H1 (cell line): Measurements from ENCODE around the gene SCAND1. TPM values are rescaled to one million over a fixed set of nuclear protein-coding genes. Genes with fewer than 3 reads are reported as not detected.

Experiments used
- ASH2L ChIP-seq: fragments of 200-600, 300-600 bp; sonication (generic); IDR thresholded peaks from one replicate; pipeline ENCODE4 v1.7.1; 2017; ENCODE audit warnings: low read length
- BACH1 ChIP-seq: IDR thresholded peaks from 2 replicates; pipeline ENCODE4 v1.6.1; 2012; ENCODE audit warnings: low read length, improper control_type of control experiment
- BRCA1 ChIP-seq: IDR thresholded peaks from 2 replicates; pipeline ENCODE4 v1.6.1; 2012; ENCODE audit warnings: low read depth, low read length, improper control_type of control experiment
- CHD2 ChIP-seq: IDR thresholded peaks from 2 replicates; pipeline ENCODE4 v1.6.1; 2012; ENCODE audit warnings: low read length, improper control_type of control experiment
- EP300 ChIP-seq, 2 experiments: IDR thresholded peaks; 1 replicate in 1 of 2; 2 replicates in 1 of 2; pipeline ENCODE4 v1.6.1; 2011 to 2012; ENCODE audit warnings: low read depth in 2 of 2, low read length in 2 of 2, mild to moderate bottlenecking in 2 of 2, borderline replicate concordance in 1 of 2, inconsistent platforms in 1 of 2, moderate library complexity in 1 of 2
- JUN ChIP-seq: IDR thresholded peaks from 2 replicates; pipeline ENCODE4 v1.6.1; 2011; ENCODE audit warnings: low read depth, mild to moderate bottlenecking, improper control_type of control experiment, low read length
- NANOG ChIP-seq: IDR thresholded peaks from 2 replicates; pipeline ENCODE4 v1.6.1; 2011; ENCODE audit warnings: low read length, low read depth, mild to moderate bottlenecking, inconsistent platforms; ENCODE audit not compliant: insufficient read depth, poor library complexity, severe bottlenecking
- NRF1 ChIP-seq: IDR thresholded peaks from 2 replicates; pipeline ENCODE4 v1.6.1; 2011; ENCODE audit warnings: mild to moderate bottlenecking, low read depth, low read length, improper control_type of control experiment
- PHF8 ChIP-seq: fragments of 200-600 bp; sonication (generic); conservative IDR thresholded peaks from 2 replicates; pipeline ENCODE4 v1.7.1; 2012; ENCODE audit warnings: low read depth, mild to moderate bottlenecking, inconsistent platforms, low read length, moderate library complexity
- SIX5 ChIP-seq: IDR thresholded peaks from 2 replicates; pipeline ENCODE4 v1.6.1; 2011; ENCODE audit warnings: mild to moderate bottlenecking, low read depth, low read length
- SUZ12 ChIP-seq: fragments of 200-600 bp; sonication (generic); IDR thresholded peaks from 2 replicates; pipeline ENCODE4 v1.6.1; 2012; ENCODE audit warnings: mild to moderate bottlenecking, inconsistent platforms, low read length, moderate library complexity, mixed read lengths
- TAF7 ChIP-seq: optimal IDR thresholded peaks from 2 replicates; pipeline ENCODE3; 2011; ENCODE audit warnings: low read depth, mild to moderate bottlenecking, inconsistent platforms, low read length, moderate library complexity, borderline replicate concordance
- polyA plus RNA-seq, 7 experiments: library from polyadenylated mRNA; depleted of rRNA in 3 of 7; stranded (reverse) in 5 of 7; unstranded in 2 of 7; fragments of >200 nt in 5 of 7; fragments of 200-250 nt in 2 of 7; gene quantifications; 1 replicate in 5 of 7; 2 replicates in 1 of 7; 4 replicates in 1 of 7; pipeline versions ENCODE4 v1.2.1 to v1.2.3, GENCODE V29; 2011 to 2013; ENCODE audit warnings: missing spikeins in 2 of 7, mixed read lengths in 2 of 7
- total RNA-seq: library from RNA; stranded (reverse); fragmentation: NEBNext Ultra II Directional; extraction: Animal tissue kit (Norgen Biotek cat#: 25700); gene quantifications from 2 replicates; pipeline ENCODE4 v1.2.1, GENCODE V29; 2021
- TF ChIP-seq, protein P1 (sequence below): fragments of 300-600 bp; sonication (generic); IDR thresholded peaks from 2 replicates; pipeline ENCODE4 v1.7.1; 2012; ENCODE audit warnings: low read length, moderate library complexity, mild to moderate bottlenecking, inconsistent platforms; ENCODE audit not compliant: insufficient replicate concordance

The SCAND1 gene
- total and polyA plus RNA-seq, 2 of the 8 experiments (the other 6 are each of a cell fraction or from before 2014, with no cell fraction given), result 73.1 to 83.7 TPM

- TF ChIP-seq, protein P1, sequence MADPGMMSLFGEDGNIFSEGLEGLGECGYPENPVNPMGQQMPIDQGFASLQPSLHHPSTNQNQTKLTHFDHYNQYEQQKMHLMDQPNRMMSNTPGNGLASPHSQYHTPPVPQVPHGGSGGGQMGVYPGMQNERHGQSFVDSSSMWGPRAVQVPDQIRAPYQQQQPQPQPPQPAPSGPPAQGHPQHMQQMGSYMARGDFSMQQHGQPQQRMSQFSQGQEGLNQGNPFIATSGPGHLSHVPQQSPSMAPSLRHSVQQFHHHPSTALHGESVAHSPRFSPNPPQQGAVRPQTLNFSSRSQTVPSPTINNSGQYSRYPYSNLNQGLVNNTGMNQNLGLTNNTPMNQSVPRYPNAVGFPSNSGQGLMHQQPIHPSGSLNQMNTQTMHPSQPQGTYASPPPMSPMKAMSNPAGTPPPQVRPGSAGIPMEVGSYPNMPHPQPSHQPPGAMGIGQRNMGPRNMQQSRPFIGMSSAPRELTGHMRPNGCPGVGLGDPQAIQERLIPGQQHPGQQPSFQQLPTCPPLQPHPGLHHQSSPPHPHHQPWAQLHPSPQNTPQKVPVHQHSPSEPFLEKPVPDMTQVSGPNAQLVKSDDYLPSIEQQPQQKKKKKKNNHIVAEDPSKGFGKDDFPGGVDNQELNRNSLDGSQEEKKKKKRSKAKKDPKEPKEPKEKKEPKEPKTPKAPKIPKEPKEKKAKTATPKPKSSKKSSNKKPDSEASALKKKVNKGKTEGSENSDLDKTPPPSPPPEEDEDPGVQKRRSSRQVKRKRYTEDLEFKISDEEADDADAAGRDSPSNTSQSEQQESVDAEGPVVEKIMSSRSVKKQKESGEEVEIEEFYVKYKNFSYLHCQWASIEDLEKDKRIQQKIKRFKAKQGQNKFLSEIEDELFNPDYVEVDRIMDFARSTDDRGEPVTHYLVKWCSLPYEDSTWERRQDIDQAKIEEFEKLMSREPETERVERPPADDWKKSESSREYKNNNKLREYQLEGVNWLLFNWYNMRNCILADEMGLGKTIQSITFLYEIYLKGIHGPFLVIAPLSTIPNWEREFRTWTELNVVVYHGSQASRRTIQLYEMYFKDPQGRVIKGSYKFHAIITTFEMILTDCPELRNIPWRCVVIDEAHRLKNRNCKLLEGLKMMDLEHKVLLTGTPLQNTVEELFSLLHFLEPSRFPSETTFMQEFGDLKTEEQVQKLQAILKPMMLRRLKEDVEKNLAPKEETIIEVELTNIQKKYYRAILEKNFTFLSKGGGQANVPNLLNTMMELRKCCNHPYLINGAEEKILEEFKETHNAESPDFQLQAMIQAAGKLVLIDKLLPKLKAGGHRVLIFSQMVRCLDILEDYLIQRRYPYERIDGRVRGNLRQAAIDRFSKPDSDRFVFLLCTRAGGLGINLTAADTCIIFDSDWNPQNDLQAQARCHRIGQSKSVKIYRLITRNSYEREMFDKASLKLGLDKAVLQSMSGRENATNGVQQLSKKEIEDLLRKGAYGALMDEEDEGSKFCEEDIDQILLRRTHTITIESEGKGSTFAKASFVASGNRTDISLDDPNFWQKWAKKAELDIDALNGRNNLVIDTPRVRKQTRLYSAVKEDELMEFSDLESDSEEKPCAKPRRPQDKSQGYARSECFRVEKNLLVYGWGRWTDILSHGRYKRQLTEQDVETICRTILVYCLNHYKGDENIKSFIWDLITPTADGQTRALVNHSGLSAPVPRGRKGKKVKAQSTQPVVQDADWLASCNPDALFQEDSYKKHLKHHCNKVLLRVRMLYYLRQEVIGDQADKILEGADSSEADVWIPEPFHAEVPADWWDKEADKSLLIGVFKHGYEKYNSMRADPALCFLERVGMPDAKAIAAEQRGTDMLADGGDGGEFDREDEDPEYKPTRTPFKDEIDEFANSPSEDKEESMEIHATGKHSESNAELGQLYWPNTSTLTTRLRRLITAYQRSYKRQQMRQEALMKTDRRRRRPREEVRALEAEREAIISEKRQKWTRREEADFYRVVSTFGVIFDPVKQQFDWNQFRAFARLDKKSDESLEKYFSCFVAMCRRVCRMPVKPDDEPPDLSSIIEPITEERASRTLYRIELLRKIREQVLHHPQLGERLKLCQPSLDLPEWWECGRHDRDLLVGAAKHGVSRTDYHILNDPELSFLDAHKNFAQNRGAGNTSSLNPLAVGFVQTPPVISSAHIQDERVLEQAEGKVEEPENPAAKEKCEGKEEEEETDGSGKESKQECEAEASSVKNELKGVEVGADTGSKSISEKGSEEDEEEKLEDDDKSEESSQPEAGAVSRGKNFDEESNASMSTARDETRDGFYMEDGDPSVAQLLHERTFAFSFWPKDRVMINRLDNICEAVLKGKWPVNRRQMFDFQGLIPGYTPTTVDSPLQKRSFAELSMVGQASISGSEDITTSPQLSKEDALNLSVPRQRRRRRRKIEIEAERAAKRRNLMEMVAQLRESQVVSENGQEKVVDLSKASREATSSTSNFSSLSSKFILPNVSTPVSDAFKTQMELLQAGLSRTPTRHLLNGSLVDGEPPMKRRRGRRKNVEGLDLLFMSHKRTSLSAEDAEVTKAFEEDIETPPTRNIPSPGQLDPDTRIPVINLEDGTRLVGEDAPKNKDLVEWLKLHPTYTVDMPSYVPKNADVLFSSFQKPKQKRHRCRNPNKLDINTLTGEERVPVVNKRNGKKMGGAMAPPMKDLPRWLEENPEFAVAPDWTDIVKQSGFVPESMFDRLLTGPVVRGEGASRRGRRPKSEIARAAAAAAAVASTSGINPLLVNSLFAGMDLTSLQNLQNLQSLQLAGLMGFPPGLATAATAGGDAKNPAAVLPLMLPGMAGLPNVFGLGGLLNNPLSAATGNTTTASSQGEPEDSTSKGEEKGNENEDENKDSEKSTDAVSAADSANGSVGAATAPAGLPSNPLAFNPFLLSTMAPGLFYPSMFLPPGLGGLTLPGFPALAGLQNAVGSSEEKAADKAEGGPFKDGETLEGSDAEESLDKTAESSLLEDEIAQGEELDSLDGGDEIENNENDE, result no peak
- TF ChIP-seq EP300 (IDR thresholded peaks at IDR 0.05; ENCODE audit: borderline replicate concordance in 1 of 2, low read depth in 2 of 2, low read length in 2 of 2) (no peak), SIX5 (no peak), NANOG (no peak), CHD2 (no peak), BACH1 (no peak), NRF1 (no peak), TAF7 (no peak), BRCA1 (no peak), ASH2L (no peak), PHF8 (no peak), JUN (no peak), SUZ12 (no peak)
Measured at GRCh38 chr20:35941620-35942019, 12.7 kb downstream of the SCAND1 start (continued).
